ENCODE data around the gene MAST3. TPM values are rescaled to one million over a fixed set of nuclear protein-coding genes. Genes with fewer than 3 reads are reported as not detected.

Gene MAST3
- total RNA-seq, 1 experiment from 2014 or later: 14.2 TPM

DNA sequence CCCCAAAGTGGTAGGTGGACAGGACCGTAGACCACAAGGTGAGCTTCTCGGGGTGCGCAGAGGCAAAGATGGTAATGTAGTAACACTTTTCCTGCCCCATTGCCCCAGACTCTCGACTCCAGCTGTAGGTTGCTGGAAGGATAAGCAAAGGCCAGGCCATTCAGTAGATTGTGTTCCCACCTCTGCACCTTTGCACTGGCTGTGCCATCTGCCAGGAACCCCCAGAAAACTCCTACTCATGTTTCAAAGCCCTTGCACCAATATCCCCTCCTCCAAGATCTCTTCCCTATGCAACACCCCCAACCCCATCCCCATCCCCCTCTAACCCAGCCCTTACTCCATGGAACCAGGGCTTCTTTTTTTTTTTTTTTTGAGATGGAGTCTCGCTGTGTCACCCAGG is 29.2 kb upstream of the MAST3 start:
- no peaks in the 10 kb centered on the region for H4K20me1 ChIP-seq (ENCODE audit: insufficient read depth)
- no peak for ATAC-seq
- TF ChIP-seq RAD21 (IDR thresholded peaks at IDR 0.05; ENCODE audit: low read depth) (no peak), ZNF274 (IDR thresholded peaks at IDR 0.05; ENCODE audit: low read depth, low read length) (no peak), EZH2phosphoT487 (IDR thresholded peaks at IDR 0.05; ENCODE audit: borderline replicate concordance) (no peak), CEBPB (IDR thresholded peaks at IDR 0.05; ENCODE audit: low read depth) (no peak), ZFX (IDR thresholded peaks at IDR 0.05) (no peak), TCF7L2 (IDR thresholded peaks at IDR 0.05; ENCODE audit: borderline replicate concordance, extremely low read depth, insufficient read depth, insufficient read length) (no peak), POLR2AphosphoS5 (IDR thresholded peaks at IDR 0.05; ENCODE audit: low read depth, low read length) (no peak), POLR2A (IDR thresholded peaks at IDR 0.05; ENCODE audit: borderline replicate concordance, extremely low read depth, insufficient read depth, insufficient read length) (no peak), EGR1 (IDR thresholded peaks at IDR 0.05; ENCODE audit: low read depth) (no peak), FOSL1 (IDR thresholded peaks at IDR 0.05; ENCODE audit: low read depth) (no peak), SP1 (IDR thresholded peaks at IDR 0.05; ENCODE audit: low read depth) (no peak)
- TF ChIP-seq, protein P1, sequence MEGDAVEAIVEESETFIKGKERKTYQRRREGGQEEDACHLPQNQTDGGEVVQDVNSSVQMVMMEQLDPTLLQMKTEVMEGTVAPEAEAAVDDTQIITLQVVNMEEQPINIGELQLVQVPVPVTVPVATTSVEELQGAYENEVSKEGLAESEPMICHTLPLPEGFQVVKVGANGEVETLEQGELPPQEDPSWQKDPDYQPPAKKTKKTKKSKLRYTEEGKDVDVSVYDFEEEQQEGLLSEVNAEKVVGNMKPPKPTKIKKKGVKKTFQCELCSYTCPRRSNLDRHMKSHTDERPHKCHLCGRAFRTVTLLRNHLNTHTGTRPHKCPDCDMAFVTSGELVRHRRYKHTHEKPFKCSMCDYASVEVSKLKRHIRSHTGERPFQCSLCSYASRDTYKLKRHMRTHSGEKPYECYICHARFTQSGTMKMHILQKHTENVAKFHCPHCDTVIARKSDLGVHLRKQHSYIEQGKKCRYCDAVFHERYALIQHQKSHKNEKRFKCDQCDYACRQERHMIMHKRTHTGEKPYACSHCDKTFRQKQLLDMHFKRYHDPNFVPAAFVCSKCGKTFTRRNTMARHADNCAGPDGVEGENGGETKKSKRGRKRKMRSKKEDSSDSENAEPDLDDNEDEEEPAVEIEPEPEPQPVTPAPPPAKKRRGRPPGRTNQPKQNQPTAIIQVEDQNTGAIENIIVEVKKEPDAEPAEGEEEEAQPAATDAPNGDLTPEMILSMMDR (IDR thresholded peaks at IDR 0.05 in 2 of 3, conservative IDR thresholded peaks at IDR 0.05 in 1 of 3; ENCODE audit: borderline replicate concordance in 1 of 3, insufficient read depth in 1 of 3, low read depth in 2 of 3, low read length in 2 of 3): no peak
- TF ChIP-seq, protein P2, sequence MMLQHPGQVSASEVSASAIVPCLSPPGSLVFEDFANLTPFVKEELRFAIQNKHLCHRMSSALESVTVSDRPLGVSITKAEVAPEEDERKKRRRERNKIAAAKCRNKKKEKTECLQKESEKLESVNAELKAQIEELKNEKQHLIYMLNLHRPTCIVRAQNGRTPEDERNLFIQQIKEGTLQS (IDR thresholded peaks at IDR 0.05): no peak
- TF ChIP-seq, protein P3, sequence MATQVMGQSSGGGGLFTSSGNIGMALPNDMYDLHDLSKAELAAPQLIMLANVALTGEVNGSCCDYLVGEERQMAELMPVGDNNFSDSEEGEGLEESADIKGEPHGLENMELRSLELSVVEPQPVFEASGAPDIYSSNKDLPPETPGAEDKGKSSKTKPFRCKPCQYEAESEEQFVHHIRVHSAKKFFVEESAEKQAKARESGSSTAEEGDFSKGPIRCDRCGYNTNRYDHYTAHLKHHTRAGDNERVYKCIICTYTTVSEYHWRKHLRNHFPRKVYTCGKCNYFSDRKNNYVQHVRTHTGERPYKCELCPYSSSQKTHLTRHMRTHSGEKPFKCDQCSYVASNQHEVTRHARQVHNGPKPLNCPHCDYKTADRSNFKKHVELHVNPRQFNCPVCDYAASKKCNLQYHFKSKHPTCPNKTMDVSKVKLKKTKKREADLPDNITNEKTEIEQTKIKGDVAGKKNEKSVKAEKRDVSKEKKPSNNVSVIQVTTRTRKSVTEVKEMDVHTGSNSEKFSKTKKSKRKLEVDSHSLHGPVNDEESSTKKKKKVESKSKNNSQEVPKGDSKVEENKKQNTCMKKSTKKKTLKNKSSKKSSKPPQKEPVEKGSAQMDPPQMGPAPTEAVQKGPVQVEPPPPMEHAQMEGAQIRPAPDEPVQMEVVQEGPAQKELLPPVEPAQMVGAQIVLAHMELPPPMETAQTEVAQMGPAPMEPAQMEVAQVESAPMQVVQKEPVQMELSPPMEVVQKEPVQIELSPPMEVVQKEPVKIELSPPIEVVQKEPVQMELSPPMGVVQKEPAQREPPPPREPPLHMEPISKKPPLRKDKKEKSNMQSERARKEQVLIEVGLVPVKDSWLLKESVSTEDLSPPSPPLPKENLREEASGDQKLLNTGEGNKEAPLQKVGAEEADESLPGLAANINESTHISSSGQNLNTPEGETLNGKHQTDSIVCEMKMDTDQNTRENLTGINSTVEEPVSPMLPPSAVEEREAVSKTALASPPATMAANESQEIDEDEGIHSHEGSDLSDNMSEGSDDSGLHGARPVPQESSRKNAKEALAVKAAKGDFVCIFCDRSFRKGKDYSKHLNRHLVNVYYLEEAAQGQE (IDR thresholded peaks at IDR 0.05; ENCODE audit: low read depth): no peak
- ChIA-PET POLR2A (no interaction called here), RAD21 (ENCODE audit: low non-redundant PET in 1 of 2, low total read pairs in 2 of 2, uncharacterized antibody in 2 of 2, unreplicated experiment in 2 of 2) (no interaction called here), CTCF (no interaction called here)
- H3K9me2 ChIP-seq (ENCODE audit: insufficient read depth): no peaks in the 10 kb centered on the region
- no peaks in the 10 kb centered on the region for H3K36me3 ChIP-seq (ENCODE audit: control insufficient read depth in 1 of 2, insufficient read depth in 2 of 2, low read length in 2 of 2)
- H3K79me2 ChIP-seq (ENCODE audit: insufficient read depth, low read length): no peaks in the 10 kb centered on the region
- no peak overlapping the region for H3K4me2 ChIP-seq (ENCODE audit: low read length)
- H2AFZ ChIP-seq (ENCODE audit: low read depth, low read length, poor library complexity, severe bottlenecking): no peak overlapping the region
- H3K27me3 ChIP-seq (ENCODE audit: insufficient read depth, low read length): no peaks in the 10 kb centered on the region
- no peak overlapping the region for H3K4me3 ChIP-seq (replicated peaks in 1 of 2; ENCODE audit: low read depth in 1 of 2, low read length in 2 of 2)
- intact Hi-C loops (cut with micrococcal nuclease): no loop called here
- DNase-seq (ENCODE audit: low read depth, low spot score): no peak
- no TSS peak for BruUV-seq (replicated peaks)
- H3K9ac ChIP-seq (ENCODE audit: low read length): no peak overlapping the region
- H3K9me3 ChIP-seq (ENCODE audit: control insufficient read depth in 1 of 2, insufficient read depth in 1 of 2, low read depth in 1 of 2, low read length in 2 of 2): no peaks in the 10 kb centered on the region
- peaks cover 7 to 14% of the 10 kb centered on the region in 2 experiments; a peak in 3 of 4 replicates for H3K4me1 ChIP-seq (ENCODE audit: control insufficient read depth in 1 of 2, insufficient read depth in 2 of 2, low read length in 2 of 2)
- H3K27ac ChIP-seq (ENCODE audit: low read depth, low read length): no peak overlapping the region

Data from HCT116 (cell line).